ENCODE measurements around the gene ZNF878.
A peak's percentile ranks its signal among the peaks of the same experiment; 100 is the strongest.

Gene ZNF878

GRCh38 chr19:12034620-12035019 is 18.1 kb downstream of the ZNF878 start:
- peak; percentile 32 for DNase-seq (ENCODE audit: low spot score)

GRCh38 chr19:12034198-12034597 is 18.6 kb downstream of the ZNF878 start:
- DNase-seq (ENCODE audit: low spot score), result no peak

- no peak for DNase-seq (ENCODE audit: low spot score)
Observed at GRCh38 chr19:12015753-12016116, 37.0 kb downstream of the ZNF878 start.

GRCh38 chr19:12015015-12015752 is 37.6 kb downstream of the ZNF878 start:
- no peak for DNase-seq (ENCODE audit: low spot score)

GRCh38 chr19:12000152-12000981 is 52.4 kb downstream of the ZNF878 start:
- DNase-seq (ENCODE audit: low spot score), result peak; percentile 16

GRCh38 chr19:11995174-11995573 is 57.6 kb downstream of the ZNF878 start:
- peak; percentile 65 for DNase-seq (ENCODE audit: low spot score)

Measured in hepatic stellate cell (primary cell).